HUES48 (cell line): ENCODE results near the gene HOXA7.
A peak's percentile ranks its signal among the peaks of the same experiment; 100 is the strongest.

ENCODE experiments used
- H3K27ac ChIP-seq: one replicate; pipeline ENCODE4 v1.7.0; 2013; ENCODE audit warnings: low read depth, low read length, inconsistent platforms
- H3K27me3 ChIP-seq: 2 replicates; pipeline ENCODE4 v1.6.1; 2013; ENCODE audit warnings: mild to moderate bottlenecking, low read length; ENCODE audit not compliant: control insufficient read depth, insufficient read depth
- H3K36me3 ChIP-seq: 2 replicates; pipeline ENCODE4 v1.6.1; 2013; ENCODE audit warnings: low read length; ENCODE audit not compliant: control insufficient read depth, insufficient read depth
- H3K4me1 ChIP-seq: 2 replicates; pipeline ENCODE4 v1.6.1; 2013; ENCODE audit warnings: mild to moderate bottlenecking, low read length; ENCODE audit not compliant: control insufficient read depth, insufficient read depth
- H3K4me3 ChIP-seq: 2 replicates; pipeline ENCODE4 v1.5.1; 2013; ENCODE audit warnings: mild to moderate bottlenecking, low read depth, low read length
- H3K9ac ChIP-seq: 2 replicates; pipeline ENCODE4 v1.6.1; 2013; ENCODE audit warnings: mild to moderate bottlenecking, low read depth, low read length, moderate library complexity
- H3K9me3 ChIP-seq: 2 replicates; pipeline ENCODE4 v1.6.1; 2013; ENCODE audit warnings: low read length; ENCODE audit not compliant: control insufficient read depth, insufficient read depth

Gene HOXA7

DNA sequence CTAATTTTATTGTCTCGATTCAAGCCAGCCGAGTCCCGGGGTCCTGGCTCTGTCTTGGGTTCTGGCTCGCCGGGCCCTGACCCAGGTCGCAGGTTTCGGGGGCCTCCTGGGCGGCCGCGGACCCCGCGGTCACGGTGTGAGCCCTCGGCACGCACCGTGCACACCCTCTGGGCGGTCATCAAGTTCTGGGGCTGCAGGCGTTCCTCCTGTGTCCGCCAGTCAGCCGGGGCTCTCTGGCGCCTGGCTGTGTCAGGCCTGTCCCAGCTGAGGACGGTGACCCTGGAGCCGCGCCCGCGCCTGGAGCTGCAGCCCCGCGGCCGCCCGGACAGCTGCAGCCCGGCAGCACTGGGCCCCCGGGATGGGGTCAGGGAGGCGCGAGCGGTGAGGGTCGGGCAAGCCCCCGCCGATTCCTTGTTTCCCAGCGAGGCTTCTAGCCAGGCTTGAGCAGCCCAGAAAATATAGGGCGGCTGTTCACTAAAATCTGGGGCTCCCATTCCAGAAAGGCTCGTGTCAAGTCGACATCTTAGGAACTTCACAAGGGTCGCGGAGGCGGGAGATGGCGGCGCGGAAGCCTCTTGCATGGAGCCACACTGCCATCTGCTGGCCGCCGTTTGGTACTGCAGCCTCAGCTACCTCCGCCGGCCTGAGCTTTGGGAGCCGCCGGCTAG is 4.2 kb upstream of the HOXA7 start:
- H3K27ac ChIP-seq: no peak overlapping the region

DNA sequence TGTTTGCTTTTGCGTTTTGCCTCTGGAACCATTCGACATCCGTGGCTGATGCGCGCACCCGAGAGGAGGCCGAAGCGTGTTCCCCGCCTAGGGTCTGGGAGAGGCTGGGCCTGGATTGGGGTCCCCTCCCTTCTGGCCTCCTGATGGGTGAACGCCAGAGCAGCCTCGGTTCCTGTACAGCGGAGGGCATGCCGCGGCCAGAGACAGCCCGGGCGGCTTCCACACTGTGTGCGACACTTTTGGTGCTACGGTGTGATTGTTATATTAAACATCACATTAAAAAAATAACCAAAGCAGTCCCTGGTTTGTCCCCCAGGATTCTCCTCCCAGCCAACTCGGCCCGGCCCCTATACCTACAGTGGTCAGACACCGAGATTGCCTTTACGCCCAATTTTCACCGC is 3.7 kb upstream of the HOXA7 start:
- Histone ChIP-seq H3K36me3 (no peaks in the 10 kb centered on the region), H3K9me3 (peaks cover 4% of the 10 kb centered on the region; the same call in 1 of the 2 replicates), H3K4me3 (0 out of 2 replicates have a peak overlapping the region, but pooled peaks have one; percentile 49), H3K9ac (no peak overlapping the region), H3K27ac (no peak overlapping the region), H3K4me1 (peaks cover 2% of the 10 kb centered on the region; the same call in 1 of the 2 replicates), H3K27me3 (peaks cover 100% of the 10 kb centered on the region)

More for the DNA sequence above, 4.2 kb upstream of the HOXA7 start:
- Histone ChIP-seq H3K4me1 (peaks cover 2% of the 10 kb centered on the region; the same call in 1 of the 2 replicates), H3K36me3 (no peaks in the 10 kb centered on the region), H3K4me3 (peak overlapping the region; percentile 49; the same call in 1 of the 2 replicates), H3K9me3 (peaks cover 4% of the 10 kb centered on the region; the same call in 1 of the 2 replicates), H3K9ac (no peak overlapping the region), H3K27me3 (peaks cover 100% of the 10 kb centered on the region)

DNA sequence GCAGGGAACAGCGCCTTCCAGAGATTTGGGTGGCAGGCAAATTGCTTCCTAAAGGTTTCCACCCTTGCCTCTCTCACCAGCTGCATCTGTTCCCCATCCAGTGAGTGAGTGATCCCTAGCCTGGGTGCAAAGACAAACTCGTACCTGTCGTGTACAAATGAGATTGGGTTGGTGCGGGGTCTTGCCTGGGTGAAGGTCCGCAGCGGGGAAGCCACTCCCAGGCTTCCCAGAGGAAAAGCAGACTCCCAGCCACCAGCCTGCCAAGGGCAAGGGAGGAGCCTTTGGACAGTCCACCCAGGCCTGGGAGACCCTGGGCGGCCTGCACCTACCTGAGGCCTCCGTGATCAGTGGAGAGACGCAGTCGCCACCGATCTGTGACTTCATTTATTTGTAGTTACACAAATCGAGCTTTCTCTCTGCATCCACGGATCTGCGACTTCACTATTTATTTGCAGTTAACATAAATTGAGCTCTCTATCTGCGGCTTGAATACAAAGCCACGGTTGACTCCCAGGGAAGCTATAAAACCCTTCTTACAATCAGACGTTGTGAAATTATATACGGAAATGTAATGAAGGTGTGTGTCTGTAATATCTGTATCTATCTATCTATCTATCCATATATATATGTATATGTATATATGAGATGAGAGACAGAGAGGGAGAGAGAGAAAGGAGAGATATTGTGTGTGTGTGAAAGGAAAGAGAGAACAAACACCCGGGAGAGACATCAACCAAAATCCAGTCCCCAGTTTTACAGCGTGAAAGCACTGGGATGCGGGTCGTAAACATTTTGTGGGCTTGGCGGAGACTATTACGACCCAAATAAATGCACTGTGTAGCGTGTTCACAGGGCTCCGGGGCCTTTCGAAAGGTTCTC is 3.0 kb upstream of the HOXA7 start:
- H3K36me3 ChIP-seq: no peaks in the 10 kb centered on the region
- H3K4me1 ChIP-seq: peaks cover 2% of the 10 kb centered on the region; the same call in 1 of the 2 replicates
- H3K27ac ChIP-seq: no peak overlapping the region
- peaks cover 100% of the 10 kb centered on the region for H3K27me3 ChIP-seq
- H3K4me3 ChIP-seq: no peak overlapping the region
- peaks cover 4% of the 10 kb centered on the region; the same call in 1 of the 2 replicates for H3K9me3 ChIP-seq
- H3K9ac ChIP-seq: no peak overlapping the region

DNA sequence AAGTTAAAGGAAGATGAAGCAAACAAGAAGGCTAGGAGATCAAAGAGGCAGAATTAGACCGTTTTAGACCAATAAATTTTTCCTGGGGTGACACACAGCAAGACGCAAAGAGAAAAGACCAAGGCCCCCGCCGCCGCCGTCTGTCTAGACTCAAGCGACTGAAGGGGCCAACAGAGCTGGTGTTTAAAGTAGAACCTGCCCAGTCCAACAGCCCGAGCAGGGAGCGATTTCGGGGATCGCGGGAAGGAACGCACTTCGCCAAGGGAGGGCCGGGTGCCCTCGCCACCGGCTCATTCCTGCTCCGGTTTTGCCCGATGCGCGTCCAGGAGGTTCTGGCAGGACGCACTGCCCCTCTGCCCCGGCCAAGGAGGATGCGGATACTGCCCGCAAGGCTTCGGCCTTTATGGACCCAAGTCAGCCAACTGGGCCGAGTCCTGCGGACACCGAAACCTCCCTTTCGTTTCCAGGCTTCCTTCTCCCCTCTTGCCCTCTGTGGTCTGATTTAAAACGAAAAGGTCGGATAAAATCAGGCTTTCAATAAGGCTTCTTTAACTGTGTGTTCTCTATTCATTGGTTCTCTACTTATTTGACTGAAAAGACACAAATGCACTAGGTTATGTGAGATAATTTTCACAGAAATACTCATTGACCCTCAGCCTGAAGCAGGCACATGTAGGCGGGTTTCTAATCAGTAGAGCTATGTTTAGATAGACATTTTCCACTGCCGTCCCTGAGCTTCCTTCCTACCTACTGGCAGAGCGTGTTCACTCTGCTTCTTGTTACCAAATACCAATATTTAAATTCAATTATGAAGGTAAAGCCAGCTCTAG is 2.2 kb upstream of the HOXA7 start:
- H3K27ac ChIP-seq: no peak overlapping the region
- peaks cover 100% of the 10 kb centered on the region for H3K27me3 ChIP-seq
- H3K4me3 ChIP-seq: no peak overlapping the region
- no peak overlapping the region for H3K9ac ChIP-seq
- H3K4me1 ChIP-seq: peaks cover 2% of the 10 kb centered on the region; the same call in 1 of the 2 replicates
- H3K36me3 ChIP-seq: no peaks in the 10 kb centered on the region
- H3K9me3 ChIP-seq: peaks cover 4% of the 10 kb centered on the region; the same call in 1 of the 2 replicates

DNA sequence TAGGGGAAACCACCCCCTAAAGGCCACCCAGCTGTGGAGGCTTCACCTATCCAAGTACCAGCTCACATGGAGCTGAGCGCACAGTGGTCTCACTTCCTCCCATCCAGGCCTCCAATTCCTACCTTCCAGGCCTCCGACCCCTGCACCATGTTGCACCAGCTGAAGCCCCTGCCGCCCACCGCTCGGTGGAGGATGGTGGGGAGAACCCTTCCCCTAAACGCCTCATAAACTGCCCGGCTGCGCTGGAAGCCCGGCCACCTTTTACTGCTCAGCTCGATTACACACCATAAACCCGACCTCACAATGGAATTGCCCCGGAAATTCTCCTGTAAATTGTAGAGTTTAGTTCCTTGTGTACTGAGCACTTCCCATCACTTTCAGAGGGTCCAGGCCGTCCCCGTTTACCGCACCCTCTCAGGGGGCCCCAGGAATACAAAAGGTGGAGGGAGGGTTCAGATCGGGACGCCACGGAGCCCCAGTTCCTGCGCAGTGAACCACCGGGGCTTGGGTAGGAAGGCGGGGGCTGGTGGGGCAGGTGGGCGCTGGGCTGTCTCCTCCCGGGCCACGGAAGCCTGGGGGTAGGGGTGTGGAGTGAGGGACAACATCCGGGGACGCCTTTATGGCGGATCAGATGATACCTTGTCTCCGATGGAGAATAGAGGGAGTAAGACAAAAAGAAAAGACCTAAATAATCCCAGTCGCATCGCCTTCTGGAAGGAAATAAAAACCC is 1.4 kb upstream of the HOXA7 start:
- peaks cover 2% of the 10 kb centered on the region; the same call in 1 of the 2 replicates for H3K4me1 ChIP-seq
- H3K27ac ChIP-seq: no peak overlapping the region
- peaks cover 100% of the 10 kb centered on the region for H3K27me3 ChIP-seq
- H3K9me3 ChIP-seq: peaks cover 4% of the 10 kb centered on the region; the same call in 1 of the 2 replicates
- H3K4me3 ChIP-seq: no peak overlapping the region
- H3K9ac ChIP-seq: no peak overlapping the region
- no peaks in the 10 kb centered on the region for H3K36me3 ChIP-seq

DNA sequence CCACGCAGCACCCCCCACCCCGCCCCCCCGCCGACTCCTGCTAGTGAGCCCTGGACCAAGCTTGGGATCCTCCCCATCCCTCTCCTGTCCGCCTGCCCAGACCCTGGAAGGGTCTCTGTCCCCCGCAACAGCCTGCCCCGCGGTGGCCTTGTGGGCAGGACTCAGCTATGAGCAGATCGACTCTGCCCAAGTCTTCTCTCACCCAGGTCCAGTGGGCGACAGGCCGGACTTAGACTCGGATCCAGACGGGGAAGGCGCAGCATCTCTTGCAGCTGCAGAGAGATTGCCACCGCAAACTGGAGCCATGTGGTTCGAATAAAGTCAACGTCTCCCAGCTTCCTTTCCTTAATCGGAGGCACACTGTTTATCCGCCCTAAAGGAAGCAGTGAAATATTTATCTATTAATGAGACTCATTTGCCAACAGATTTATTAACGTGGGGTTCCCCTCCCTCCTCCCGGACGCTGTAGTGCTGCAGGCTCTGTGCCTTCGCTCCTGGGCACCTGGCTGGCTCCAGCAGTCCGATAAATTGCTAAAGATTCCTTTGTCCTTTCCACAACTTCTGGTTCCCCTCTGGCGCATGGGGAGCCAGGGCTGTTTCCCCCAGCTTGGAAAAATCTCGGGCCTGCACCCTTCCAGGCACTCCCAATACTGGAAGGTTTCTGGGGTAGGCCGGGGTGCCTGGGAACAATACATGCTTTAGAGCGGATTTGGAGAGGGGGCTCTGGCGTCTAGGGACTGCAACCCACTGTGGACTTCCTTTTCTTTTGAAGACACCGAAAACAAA is 634 bp upstream of the HOXA7 start:
- H3K9ac ChIP-seq: no peak overlapping the region
- peaks cover 4% of the 10 kb centered on the region; the same call in 1 of the 2 replicates for H3K4me1 ChIP-seq
- peaks cover 4% of the 10 kb centered on the region; the same call in 1 of the 2 replicates for H3K9me3 ChIP-seq
- no peak overlapping the region for H3K4me3 ChIP-seq
- H3K27me3 ChIP-seq: peaks cover 100% of the 10 kb centered on the region
- H3K27ac ChIP-seq: no peak overlapping the region
- no peaks in the 10 kb centered on the region for H3K36me3 ChIP-seq

DNA sequence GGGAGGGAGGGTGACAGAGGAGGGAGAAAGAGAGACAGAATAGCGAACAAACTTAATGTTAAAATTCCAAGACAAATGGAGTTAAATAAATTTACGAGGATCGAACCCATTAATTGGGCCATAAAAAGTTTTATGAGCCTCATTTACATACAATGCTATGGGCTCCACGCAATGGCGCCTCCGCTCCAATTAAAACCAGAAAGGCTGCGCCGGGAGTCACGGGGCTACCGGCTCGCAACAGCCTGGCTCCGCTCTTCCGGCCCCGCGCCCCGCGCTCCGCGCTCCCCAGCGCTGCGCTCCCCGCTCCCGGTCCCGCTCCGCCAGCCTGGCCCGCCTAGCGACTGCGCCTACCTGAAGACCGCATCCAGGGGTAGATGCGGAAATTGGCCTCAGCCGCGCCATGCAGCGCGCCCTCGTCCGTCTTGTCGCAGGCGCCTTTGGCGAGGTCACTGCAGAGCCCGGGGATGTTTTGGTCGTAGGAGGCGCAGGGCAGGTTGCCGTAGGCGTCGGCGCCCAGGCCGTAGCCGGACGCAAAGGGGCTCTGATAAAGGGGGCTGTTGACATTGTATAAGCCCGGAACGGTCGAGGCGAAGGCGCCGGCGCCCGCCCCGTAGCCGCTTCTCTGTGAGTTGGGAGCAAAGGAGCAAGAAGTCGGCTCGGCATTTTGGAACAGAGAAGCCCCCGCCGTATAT is 513 bp downstream of the HOXA7 start:
- peaks cover 5% of the 10 kb centered on the region; the same call in 1 of the 2 replicates for H3K4me1 ChIP-seq
- peak overlapping the region; percentile 58 for H3K4me3 ChIP-seq
- no peak overlapping the region for H3K9ac ChIP-seq
- no peak overlapping the region for H3K27ac ChIP-seq
- peaks cover 100% of the 10 kb centered on the region for H3K27me3 ChIP-seq
- H3K9me3 ChIP-seq: peaks cover 4% of the 10 kb centered on the region; the same call in 1 of the 2 replicates
- H3K36me3 ChIP-seq: no peaks in the 10 kb centered on the region

DNA sequence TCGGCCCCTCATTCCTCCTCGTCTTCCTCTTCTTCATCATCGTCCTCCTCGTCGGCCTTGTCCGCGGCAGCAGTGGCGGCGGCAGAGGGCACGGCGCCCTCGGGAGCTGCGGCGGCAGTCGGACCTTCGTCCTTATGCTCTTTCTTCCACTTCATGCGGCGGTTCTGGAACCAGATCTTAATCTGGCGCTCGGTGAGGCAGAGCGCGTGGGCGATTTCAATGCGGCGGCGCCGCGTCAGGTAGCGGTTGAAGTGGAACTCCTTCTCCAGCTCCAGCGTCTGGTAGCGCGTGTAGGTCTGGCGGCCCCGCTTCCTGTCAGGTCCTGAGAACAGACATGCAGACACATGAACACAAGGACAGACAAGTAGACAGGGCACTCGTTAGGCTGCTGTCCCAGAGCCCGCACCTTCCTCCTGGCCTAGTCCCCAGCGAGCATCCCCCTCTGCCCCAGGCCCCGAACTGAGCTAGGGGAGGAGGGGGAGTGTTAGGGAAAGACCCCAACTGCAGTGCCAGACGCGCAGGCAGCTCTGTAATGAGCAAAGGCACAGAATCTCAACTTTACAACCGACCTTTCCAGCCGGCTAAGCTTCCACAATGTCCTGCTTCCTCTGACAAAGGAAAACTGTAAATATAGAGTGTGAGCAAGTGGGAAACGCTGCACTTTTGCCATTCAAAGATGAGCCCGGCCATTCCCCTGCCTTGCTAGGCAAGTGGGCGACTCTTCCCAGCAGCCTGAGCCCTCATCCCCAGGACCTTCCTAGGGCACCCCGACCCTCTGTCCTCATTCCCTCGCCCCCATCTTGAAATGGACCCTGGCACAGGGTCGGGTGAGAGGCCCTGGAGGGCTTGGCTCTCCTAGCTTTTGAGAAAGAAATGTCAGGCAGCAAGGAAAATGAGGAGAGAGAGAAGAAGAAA is 1.3 kb downstream of the HOXA7 start:
- Histone ChIP-seq H3K9ac (no peak overlapping the region), H3K9me3 (peaks cover 4% of the 10 kb centered on the region; the same call in 1 of the 2 replicates), H3K27ac (no peak overlapping the region), H3K36me3 (no peaks in the 10 kb centered on the region), H3K27me3 (peaks cover 100% of the 10 kb centered on the region), H3K4me1 (peaks cover 11% of the 10 kb centered on the region; the same call in 1 of the 2 replicates), H3K4me3 (no peak overlapping the region)
